GM19463 (cell line): Measurements from ENCODE around the gene NLGN1.

ENCODE experiments used
- ATAC-seq: cut with Tn5 transposase; IDR thresholded peaks from one replicate; pipeline ENCODE4 v1.9.1; 2021; ENCODE audit warnings: mild to moderate bottlenecking, moderate library complexity; ENCODE audit not compliant: unreplicated experiment

Gene NLGN1

DNA sequence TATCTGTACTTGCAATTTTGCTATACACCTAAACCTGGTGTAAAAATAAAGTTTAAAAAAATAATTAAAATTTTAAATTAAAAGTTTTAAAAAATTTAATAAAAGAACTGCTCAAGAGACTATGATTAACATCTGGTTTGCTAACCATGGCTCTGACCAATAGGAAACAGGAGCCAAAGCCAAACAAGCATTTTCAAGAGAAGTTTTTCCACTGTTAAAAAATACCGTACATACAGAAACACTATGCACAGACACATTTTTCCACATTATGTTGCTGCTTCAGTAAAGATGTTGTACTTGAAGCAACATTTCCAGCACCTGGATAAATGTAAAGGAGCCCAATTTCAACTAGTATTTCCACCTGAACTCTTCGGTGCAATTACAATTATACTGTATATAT, 917.7 kb downstream of the NLGN1 start:
- no peak for ATAC-seq

GRCh38 chr3:174317005-174317404, 919.5 kb downstream of the NLGN1 start:
- ATAC-seq, result no peak

DNA sequence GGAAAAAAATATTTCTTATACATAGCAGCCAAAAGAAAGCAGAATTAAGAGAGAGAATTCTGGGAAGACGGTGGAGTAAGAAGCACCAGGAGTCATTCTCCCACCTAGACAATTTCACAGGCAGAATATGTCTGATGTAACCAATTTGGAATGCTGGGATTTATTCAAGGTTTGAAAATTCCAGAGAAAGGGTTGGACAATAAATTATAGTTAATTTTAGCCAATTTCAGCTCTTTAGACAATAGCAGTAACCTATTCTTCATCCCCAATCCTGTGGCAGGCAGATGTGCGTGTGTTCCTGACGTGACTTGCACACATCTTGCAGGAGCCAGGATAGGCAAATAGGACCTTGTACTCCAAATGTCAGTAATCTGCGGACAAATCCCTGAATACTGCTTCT, 920.6 kb downstream of the NLGN1 start:
- no peak for ATAC-seq

GRCh38 chr3:174321548-174321947, 924.0 kb downstream of the NLGN1 start:
- ATAC-seq, result no peak

GRCh38 chr3:174322789-174323188, 925.2 kb downstream of the NLGN1 start:
- ATAC-seq, result no peak

GRCh38 chr3:174325171-174325570, 927.6 kb downstream of the NLGN1 start:
- no peak for ATAC-seq

- no peak for ATAC-seq
Measured at GRCh38 chr3:174325834-174326700, 928.5 kb downstream of the NLGN1 start.

DNA sequence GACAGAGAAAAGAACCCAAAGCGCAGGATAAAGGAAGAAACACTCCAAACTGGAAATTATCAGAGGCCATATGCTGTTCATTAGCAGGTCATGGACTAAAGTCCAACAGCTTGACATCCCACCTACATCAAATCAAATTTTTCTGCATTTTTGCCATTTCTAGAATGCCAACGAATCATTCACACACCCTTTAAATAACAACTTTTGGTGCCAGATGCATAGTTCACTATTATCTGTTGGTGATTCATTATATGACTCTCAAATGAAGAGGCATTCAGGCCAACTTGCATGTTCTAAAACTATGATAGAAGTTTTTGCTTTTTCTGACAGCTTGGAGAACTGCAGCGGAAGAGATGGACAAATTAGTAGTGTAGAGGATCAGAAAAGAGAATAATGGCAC, 931.8 kb downstream of the NLGN1 start:
- no peak for ATAC-seq

GRCh38 chr3:174330303-174330702, 932.8 kb downstream of the NLGN1 start:
- no peak for ATAC-seq

DNA sequence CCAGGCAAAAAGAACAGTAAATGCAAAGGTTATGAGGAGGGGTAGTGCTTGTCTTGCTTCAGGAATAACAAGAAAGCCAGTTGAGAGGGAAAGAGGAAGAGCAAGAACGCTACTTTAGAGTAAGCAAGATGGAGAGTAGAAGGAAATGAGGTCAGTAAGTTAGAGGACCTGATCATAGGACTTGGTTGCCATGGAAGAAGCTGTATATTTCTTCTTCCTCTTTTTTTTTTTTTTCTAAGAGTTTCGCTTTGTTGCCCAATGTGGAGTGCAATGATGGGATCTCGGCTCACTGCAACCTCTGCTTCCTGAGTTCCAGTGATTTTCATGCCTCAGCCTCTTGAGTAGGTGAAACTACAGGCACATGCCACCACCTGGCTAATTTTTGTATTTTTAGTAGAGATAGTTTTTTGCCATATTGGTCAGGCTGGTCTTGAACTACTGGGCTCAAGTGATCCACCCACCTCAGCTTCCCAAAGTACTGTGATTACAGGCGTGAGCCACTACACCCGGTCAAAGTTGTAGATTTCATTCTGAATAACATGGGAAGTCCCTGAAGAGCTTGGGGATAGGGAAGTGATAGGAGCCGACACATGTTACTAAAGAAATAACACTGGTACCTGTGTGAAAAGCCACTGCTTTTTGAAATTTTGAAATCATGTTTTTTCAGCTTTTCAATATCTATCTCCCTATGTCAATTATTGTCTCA, 933.7 kb downstream of the NLGN1 start:
- no peak for ATAC-seq

GRCh38 chr3:174332391-174332790, 934.8 kb downstream of the NLGN1 start:
- no peak for ATAC-seq

GRCh38 chr3:174333640-174334039, 936.1 kb downstream of the NLGN1 start:
- no peak for ATAC-seq

DNA sequence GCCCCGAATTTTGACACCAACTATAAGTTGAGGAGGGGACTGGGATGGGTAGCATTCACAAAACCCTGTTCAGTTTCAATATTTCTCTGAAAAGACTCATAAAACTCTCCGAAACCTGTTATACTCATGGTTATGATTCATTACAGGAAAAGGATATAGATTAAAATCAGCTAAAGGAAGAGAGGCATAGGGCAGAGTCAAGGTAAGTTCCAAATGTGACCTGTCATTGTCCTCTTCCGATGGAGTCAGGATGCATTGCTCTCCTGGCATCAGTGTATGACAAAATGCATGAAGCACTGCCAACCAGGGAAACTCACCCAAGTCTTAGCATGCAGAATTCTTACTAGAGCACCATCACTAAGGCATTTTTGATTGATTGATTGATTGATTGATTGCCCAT, 936.6 kb downstream of the NLGN1 start:
- ATAC-seq, result no peak

DNA sequence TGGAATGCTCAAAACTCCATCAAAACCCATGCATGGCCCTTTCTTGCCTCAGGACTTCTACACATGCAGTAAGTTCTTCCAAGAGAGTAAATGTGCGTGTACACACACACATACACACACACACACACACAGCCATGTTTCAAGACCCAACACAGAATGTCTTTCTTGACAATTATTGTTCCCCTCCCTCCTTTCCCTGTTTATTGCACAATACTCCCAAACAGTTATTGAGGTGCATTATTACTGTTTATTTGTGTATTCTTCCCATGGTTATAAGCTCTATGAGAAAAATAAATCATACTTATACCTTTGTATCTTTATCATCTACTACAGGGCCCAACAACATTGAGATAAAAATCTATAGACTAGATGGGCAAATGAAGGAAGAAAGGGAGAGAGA, 937.8 kb downstream of the NLGN1 start:
- ATAC-seq, result no peak

DNA sequence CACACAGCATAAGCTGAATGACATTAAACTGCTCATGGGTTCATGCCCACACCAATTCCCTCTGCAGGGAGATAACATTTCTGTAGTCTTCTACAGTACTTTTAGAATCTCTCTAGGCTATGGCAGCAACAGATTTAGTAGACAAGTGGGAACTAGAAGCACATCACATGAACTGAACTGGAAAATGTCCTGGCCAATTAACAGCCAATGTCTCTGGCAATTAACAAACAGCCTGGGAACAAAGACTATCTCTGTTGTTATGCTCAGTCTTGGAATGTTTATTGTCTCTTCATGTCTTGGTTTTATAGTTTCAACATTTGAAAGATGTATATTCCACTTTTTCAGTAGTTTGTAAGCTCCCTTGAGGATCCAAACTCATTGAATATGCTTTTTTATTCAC, 938.4 kb downstream of the NLGN1 start:
- ATAC-seq, result no peak
